Body of pancreas (tissue), 4 donors: ENCODE data around the gene TAF11L11.
"Not testable (repeated sequence)": the region's sequence is repeated elsewhere in the genome, so short reads cannot be mapped to it uniquely, and the experiment has no call there.

Experiments used
- POLR2A ChIP-seq, 3 donors: fragments of 450-650 bp; IDR thresholded peaks; one replicate each; pipeline ENCODE4 v1.6.1; 2016; ENCODE audit warnings: antibody characterized with exemption in 3 of 3, mild to moderate bottlenecking in 2 of 3
- TF ChIP-seq, protein P1 (sequence below), 7 experiments: fragments of 450-650 bp in 4 of 7; fragments of 200-600 bp in 3 of 7; sonication (generic) in 3 of 7; IDR thresholded peaks; one replicate each; pipeline ENCODE4 v1.5.1; 2016 to 2019; ENCODE audit warnings: antibody characterized with exemption in 7 of 7

DNA sequence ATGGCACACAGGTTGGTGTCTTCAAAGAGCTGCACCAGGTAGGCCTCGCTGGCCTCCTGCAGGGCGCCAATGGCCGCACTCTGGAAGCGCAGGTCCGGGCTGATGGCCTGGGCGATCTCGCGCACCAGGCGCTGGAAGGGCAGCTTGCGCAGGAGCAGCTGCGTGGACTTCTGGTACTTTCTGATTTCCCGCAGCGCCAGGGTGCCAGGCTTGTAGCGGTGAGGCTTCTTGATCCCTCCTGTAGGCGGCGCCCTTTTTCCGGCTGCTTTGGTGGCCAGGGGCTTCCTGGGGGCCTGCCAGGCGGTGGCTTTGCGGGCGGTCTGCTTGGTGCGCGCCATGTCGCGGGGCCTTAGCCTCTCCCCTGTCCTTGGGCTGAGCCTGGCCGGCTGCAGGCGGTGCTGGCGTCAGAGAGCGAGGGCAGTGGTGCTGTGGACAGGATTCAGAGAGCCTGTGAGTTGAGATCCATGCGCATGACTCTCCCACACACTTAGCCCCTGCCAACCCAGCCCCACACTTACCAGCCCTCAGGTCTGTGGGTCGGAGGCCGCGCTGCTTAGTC is 51.3 kb downstream of the TAF11L11 start:
- TF ChIP-seq, protein P1, sequence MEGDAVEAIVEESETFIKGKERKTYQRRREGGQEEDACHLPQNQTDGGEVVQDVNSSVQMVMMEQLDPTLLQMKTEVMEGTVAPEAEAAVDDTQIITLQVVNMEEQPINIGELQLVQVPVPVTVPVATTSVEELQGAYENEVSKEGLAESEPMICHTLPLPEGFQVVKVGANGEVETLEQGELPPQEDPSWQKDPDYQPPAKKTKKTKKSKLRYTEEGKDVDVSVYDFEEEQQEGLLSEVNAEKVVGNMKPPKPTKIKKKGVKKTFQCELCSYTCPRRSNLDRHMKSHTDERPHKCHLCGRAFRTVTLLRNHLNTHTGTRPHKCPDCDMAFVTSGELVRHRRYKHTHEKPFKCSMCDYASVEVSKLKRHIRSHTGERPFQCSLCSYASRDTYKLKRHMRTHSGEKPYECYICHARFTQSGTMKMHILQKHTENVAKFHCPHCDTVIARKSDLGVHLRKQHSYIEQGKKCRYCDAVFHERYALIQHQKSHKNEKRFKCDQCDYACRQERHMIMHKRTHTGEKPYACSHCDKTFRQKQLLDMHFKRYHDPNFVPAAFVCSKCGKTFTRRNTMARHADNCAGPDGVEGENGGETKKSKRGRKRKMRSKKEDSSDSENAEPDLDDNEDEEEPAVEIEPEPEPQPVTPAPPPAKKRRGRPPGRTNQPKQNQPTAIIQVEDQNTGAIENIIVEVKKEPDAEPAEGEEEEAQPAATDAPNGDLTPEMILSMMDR (IDR thresholded peaks at IDR 0.05), result not testable (repeated sequence)
- TF ChIP-seq POLR2A (IDR thresholded peaks at IDR 0.05), result not testable (repeated sequence)
